ENCODE measurements around the gene DHFR. TPM values are rescaled to one million over a fixed set of nuclear protein-coding genes. Genes with fewer than 3 reads are reported as not detected.

Gene DHFR
- total RNA-seq, 3 donors from 2014 or later: 15.3 to 35.9 (median 18.6) TPM

DNA sequence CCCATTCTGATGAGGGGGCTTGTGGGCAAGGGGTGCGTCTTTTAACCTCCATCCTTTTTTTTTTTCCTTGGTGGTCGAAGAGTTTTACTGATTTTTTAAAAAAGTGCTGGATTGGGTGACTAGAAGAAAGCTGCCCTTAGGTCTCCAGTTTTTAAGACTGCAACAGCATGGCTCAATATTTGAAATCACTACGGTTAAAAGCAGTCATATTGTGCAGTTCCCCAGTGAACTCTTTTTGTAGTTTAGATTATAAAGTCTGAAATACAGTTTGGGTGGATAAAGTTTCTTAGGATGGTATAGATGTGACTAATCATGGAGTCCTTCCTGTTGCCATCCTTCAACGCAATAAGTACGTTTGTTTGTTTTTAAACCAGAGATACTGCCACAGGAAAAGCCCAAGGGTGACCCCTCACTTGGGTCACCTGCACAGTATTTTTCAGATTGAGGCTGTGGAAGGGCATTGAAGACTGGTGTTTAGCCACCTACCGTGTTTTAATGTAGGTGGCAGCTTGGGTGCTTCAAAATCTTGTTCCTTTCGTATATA, 520 bp upstream of the DHFR start:
- ATAC-seq: no peak
- Histone ChIP-seq H3K9me3 (no peaks in the 10 kb centered on the region), H3K4me3 (peak overlapping the region; percentile 69), H3K4me1 (ENCODE audit: low read depth) (peaks cover 9% of the 10 kb centered on the region), H3K36me3 (ENCODE audit: low read depth) (peaks cover 5% of the 10 kb centered on the region)
- intact Hi-C loops (cut with DNase I, micrococcal nuclease): no loop called here
- DNase-seq: no peak
- TF ChIP-seq, protein P1, sequence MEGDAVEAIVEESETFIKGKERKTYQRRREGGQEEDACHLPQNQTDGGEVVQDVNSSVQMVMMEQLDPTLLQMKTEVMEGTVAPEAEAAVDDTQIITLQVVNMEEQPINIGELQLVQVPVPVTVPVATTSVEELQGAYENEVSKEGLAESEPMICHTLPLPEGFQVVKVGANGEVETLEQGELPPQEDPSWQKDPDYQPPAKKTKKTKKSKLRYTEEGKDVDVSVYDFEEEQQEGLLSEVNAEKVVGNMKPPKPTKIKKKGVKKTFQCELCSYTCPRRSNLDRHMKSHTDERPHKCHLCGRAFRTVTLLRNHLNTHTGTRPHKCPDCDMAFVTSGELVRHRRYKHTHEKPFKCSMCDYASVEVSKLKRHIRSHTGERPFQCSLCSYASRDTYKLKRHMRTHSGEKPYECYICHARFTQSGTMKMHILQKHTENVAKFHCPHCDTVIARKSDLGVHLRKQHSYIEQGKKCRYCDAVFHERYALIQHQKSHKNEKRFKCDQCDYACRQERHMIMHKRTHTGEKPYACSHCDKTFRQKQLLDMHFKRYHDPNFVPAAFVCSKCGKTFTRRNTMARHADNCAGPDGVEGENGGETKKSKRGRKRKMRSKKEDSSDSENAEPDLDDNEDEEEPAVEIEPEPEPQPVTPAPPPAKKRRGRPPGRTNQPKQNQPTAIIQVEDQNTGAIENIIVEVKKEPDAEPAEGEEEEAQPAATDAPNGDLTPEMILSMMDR (IDR thresholded peaks at IDR 0.05): no peak

DNA sequence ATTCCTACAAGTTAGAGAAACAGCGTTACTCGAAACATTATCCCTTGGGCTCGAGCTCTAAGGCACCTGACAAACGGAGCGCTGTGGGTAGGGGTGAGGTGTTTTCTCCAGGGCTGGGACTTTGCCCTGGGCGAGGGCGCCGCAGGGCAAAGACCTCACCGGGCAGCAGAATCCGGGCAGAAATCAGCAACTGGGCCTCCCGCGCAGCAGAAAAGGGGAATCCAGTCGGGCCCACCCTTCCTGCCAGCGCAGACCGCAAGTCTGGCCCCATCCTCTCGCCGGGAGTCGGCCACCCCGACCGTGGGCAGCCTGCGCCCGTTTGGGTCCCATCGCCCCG, 761 bp downstream of the DHFR start:
- Histone ChIP-seq H3K9me3 (no peaks in the 10 kb centered on the region), H3K4me1 (ENCODE audit: low read depth) (peaks cover 9% of the 10 kb centered on the region), H3K36me3 (ENCODE audit: low read depth) (peaks cover 5% of the 10 kb centered on the region), H3K4me3 (peak overlapping the region; percentile 69)
- TF ChIP-seq, protein P1 (IDR thresholded peaks at IDR 0.05): no peak
- peak; percentile 55 for ATAC-seq
- peak in 2 of 3 donors; percentile 65 to 73 for DNase-seq
- intact Hi-C loops (cut with DNase I, micrococcal nuclease): no loop called here

- intact Hi-C loops (cut with DNase I, micrococcal nuclease): no loop called here
- Histone ChIP-seq H3K36me3 (ENCODE audit: low read depth) (peaks cover 5% of the 10 kb centered on the region), H3K4me1 (ENCODE audit: low read depth) (peaks cover 9% of the 10 kb centered on the region), H3K4me3 (no peak overlapping the region), H3K9me3 (no peaks in the 10 kb centered on the region)
- TF ChIP-seq, protein P1 (IDR thresholded peaks at IDR 0.05): no peak
- DNase-seq (no peak), ATAC-seq (no peak)
These were observed 1.3 kb downstream of the DHFR start for GRCh38 chr5:80653502-80653901.

DNA sequence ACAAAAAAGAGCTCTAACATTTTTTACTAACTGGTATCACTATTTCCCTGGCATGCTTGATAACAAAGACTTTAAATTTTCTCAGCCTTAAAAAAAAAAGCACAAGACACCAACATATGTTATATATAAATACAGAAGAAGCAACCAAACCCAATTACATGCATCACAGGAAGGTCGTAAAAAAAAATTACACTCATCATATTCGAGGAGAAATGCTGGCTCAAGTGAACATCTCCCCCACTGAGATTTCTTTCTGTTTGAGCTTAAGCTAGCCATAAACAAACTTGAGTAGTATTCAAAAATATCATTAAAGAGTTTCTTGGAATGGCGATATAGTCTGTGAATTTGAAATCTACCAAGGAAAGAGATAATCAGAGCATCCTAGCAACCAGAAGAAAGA, 7.9 kb downstream of the DHFR start:
- DNase-seq (no peak), ATAC-seq (no peak)
- Histone ChIP-seq H3K36me3 (ENCODE audit: low read depth) (no peaks in the 10 kb centered on the region), H3K4me1 (ENCODE audit: low read depth) (no peaks in the 10 kb centered on the region), H3K9me3 (no peaks in the 10 kb centered on the region), H3K4me3 (no peak overlapping the region)
- intact Hi-C loops (cut with DNase I, micrococcal nuclease): no loop called here
- TF ChIP-seq, protein P1 (IDR thresholded peaks at IDR 0.05): no peak

DNA sequence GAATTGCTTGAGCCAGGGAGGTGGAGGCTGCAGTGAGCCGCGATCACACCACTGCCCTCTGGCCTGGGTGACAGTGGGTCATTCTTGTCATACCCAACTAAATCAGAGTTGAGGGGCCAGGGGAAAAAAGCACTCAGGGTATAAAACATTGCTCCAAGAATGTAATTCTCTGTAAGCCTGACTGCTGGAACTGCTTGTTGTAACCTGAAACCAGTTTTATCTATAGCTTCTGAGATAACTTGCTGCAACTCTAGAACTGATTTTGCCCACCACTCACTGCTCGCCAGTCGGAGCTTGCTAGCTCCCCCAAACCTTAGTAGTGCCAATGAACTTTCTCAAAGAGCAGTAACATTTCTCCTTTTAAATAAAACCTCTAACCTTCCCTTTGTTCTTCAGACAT, 9.9 kb downstream of the DHFR start:
- TF ChIP-seq, protein P1 (IDR thresholded peaks at IDR 0.05): no peak

DNA sequence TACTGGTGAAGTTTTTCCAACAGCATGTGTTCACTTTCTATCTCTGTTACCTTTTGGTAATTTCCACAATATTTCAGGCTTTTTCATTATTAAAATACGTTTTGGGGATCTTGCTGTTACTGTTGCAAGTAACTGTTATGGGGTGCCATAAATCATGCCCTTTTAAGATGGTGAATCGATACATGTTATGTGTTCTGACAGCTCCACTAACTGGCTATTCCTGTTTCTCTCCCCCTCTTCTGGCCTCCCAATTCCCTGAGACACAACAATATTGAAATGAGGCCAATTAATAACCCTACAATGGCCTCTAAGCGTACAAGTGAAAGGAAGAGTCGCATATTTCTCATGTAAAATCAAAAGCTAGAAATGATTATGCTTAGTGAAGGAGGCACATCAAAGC, 13.4 kb downstream of the DHFR start:
- TF ChIP-seq, protein P1 (IDR thresholded peaks at IDR 0.05): no peak
- DNase-seq (no peak), ATAC-seq (no peak)
- no peak overlapping the region for H3K4me3 ChIP-seq
- H3K9me3 ChIP-seq: no peaks in the 10 kb centered on the region
- H3K36me3 ChIP-seq (ENCODE audit: low read depth): no peaks in the 10 kb centered on the region
- no peaks in the 10 kb centered on the region for H3K4me1 ChIP-seq (ENCODE audit: low read depth)
- intact Hi-C loops (cut with DNase I, micrococcal nuclease): no loop called here

More for the DNA sequence above, 9.9 kb downstream of the DHFR start:
- ATAC-seq (no peak), DNase-seq (no peak)
- Histone ChIP-seq H3K4me3 (no peak overlapping the region), H3K9me3 (no peaks in the 10 kb centered on the region), H3K36me3 (ENCODE audit: low read depth) (no peaks in the 10 kb centered on the region), H3K4me1 (ENCODE audit: low read depth) (no peaks in the 10 kb centered on the region)
- intact Hi-C loops (cut with DNase I, micrococcal nuclease): no loop called here

Data from mucosa of descending colon (tissue), 3 donors.